Gastroesophageal sphincter (tissue), 3 donors: ENCODE measurements around the gene AKAP11.

Experiments used
- EP300 ChIP-seq: sonication (generic); formaldehyde crosslinking; IDR thresholded peaks from one replicate; pipeline ENCODE4 v1.6.1; 2017; ENCODE audit warnings: antibody characterized with exemption, mild to moderate bottlenecking
- POLR2A ChIP-seq, 2 donors: fragments of 450-650 bp; IDR thresholded peaks; one replicate each; pipeline ENCODE4 v1.6.1; 2017; ENCODE audit warnings: antibody characterized with exemption in 2 of 2, mild to moderate bottlenecking in 2 of 2, moderate library complexity in 1 of 2
- POLR2AphosphoS5 ChIP-seq: sonication (generic); formaldehyde crosslinking; IDR thresholded peaks from one replicate; pipeline ENCODE4 v1.6.1; 2017; ENCODE audit warnings: antibody characterized with exemption
- TF ChIP-seq, protein P1 (sequence below), 4 experiments: fragments of 200-600 bp in 2 of 4; fragments of 450-650 bp in 2 of 4; sonication (generic) in 1 of 4; IDR thresholded peaks; one replicate each; pipeline ENCODE4 v1.5.1; 2017 to 2019; ENCODE audit warnings: antibody characterized with exemption in 4 of 4, mild to moderate bottlenecking in 2 of 4, moderate library complexity in 2 of 4

DNA sequence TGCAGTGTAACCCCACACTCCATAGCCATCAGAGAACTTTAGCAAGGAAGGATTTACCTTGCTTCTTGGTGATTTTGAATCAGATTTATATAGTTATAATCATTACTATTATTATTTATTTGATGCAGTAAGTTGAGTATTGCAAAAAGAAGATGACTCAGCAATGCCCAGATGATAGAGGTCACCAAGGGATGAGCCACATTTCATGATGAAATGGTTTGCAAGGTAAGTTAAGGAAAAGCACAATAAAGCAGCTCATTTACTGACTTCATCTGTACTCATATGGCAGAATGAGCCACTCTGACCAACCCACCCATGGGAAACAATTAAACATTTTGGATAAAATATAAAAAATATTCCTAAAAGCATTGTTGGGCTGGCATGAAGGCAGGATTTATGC is 59.1 kb downstream of the AKAP11 start:
- TF ChIP-seq, protein P1, sequence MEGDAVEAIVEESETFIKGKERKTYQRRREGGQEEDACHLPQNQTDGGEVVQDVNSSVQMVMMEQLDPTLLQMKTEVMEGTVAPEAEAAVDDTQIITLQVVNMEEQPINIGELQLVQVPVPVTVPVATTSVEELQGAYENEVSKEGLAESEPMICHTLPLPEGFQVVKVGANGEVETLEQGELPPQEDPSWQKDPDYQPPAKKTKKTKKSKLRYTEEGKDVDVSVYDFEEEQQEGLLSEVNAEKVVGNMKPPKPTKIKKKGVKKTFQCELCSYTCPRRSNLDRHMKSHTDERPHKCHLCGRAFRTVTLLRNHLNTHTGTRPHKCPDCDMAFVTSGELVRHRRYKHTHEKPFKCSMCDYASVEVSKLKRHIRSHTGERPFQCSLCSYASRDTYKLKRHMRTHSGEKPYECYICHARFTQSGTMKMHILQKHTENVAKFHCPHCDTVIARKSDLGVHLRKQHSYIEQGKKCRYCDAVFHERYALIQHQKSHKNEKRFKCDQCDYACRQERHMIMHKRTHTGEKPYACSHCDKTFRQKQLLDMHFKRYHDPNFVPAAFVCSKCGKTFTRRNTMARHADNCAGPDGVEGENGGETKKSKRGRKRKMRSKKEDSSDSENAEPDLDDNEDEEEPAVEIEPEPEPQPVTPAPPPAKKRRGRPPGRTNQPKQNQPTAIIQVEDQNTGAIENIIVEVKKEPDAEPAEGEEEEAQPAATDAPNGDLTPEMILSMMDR (IDR thresholded peaks at IDR 0.05): no peak
- TF ChIP-seq EP300: no peak
- no peak for TF ChIP-seq POLR2A (IDR thresholded peaks at IDR 0.05)
- TF ChIP-seq POLR2AphosphoS5: no peak
